Osteoblast (primary cell): ENCODE measurements around the gene NCKAP1. TPM values are rescaled to one million over a fixed set of nuclear protein-coding genes. Genes with fewer than 3 reads are reported as not detected.
"Not testable (repeated sequence)": the region's sequence is repeated elsewhere in the genome, so short reads cannot be mapped to it uniquely, and the experiment has no call there.

Source experiments
- DNase-seq: peaks from one replicate; pipeline ENCODE4 v3.0.0; 2011; ENCODE audit warnings: low spot score, mixed read lengths; ENCODE audit not compliant: insufficient read length; ENCODE audit errors: missing footprints
- H2AFZ ChIP-seq: 2 replicates; pipeline ENCODE4 v1.6.0; 2011; ENCODE audit warnings: mild to moderate bottlenecking, low read length
- H3K27ac ChIP-seq: 2 replicates; pipeline ENCODE4 v1.5.1; 2011; ENCODE audit warnings: mild to moderate bottlenecking, low read depth, low read length, moderate library complexity
- H3K27me3 ChIP-seq: 2 replicates; pipeline ENCODE4 v1.6.0; 2012; ENCODE audit warnings: mild to moderate bottlenecking, control low read depth, inconsistent platforms, low read length, moderate library complexity; ENCODE audit not compliant: insufficient read depth
- H3K36me3 ChIP-seq: 2 replicates; pipeline ENCODE4 v1.5.1; 2011; ENCODE audit warnings: mild to moderate bottlenecking, low read length, control low read depth, moderate library complexity; ENCODE audit not compliant: insufficient read depth
- H3K4me1 ChIP-seq: 2 replicates; pipeline ENCODE4 v1.5.1; 2011; ENCODE audit warnings: mild to moderate bottlenecking, low read length, control low read depth, moderate library complexity; ENCODE audit not compliant: insufficient read depth
- H3K4me2 ChIP-seq: 2 replicates; pipeline ENCODE4 v1.6.0; 2011; ENCODE audit warnings: mild to moderate bottlenecking, low read length; ENCODE audit not compliant: insufficient read depth
- H3K4me3 ChIP-seq: fragments of 200-600 bp; sonication (generic); 3 replicates; pipeline ENCODE4 v1.5.1; 2012; ENCODE audit warnings: mild to moderate bottlenecking, low read length, inconsistent platforms; ENCODE audit not compliant: insufficient read depth
- H3K79me2 ChIP-seq: 2 replicates; pipeline ENCODE4 v1.6.0; 2012; ENCODE audit warnings: mild to moderate bottlenecking, low read length, control low read depth, inconsistent platforms; ENCODE audit not compliant: insufficient read depth
- H3K9me3 ChIP-seq: 2 replicates; pipeline ENCODE4 v1.5.1; 2011; ENCODE audit warnings: low read depth, low read length, control low read depth
- H4K20me1 ChIP-seq: 2 replicates; pipeline ENCODE4 v1.6.0; 2012; ENCODE audit warnings: mild to moderate bottlenecking, low read length, control low read depth; ENCODE audit not compliant: insufficient read depth
- total RNA-seq: library from RNA; depleted of rRNA; stranded (reverse); fragments of >200 nt; gene quantifications from 2 replicates; pipeline ENCODE4 v1.2.3, GENCODE V29; 2012
- TF ChIP-seq, protein P1 (sequence below): IDR thresholded peaks from 2 replicates; pipeline ENCODE4 v1.5.1; 2011; ENCODE audit warnings: mild to moderate bottlenecking, low read depth, low read length, moderate library complexity; ENCODE audit errors: extremely low read depth

The NCKAP1 gene
- total RNA-seq, 1 donor = 209 TPM

DNA sequence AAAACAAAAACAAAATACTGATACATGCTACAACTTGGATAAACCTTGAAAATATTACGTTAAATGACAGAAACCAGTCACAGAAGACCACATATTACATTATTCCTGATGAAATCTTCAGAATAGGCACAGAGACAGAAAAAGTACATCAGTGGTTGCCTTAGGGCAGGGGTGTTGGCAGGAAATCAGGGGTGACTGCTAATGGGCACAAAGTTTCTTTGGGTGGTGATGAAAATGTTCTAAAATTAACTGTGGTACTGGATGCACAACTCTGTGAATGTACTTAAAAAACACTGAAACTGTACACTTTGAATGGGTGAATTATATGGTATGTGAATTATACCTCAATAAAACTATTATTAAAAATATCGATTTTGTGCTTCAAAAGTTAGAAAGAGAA, 16.6 kb downstream of the NCKAP1 start:
- Histone ChIP-seq H4K20me1 (peaks cover 46% of the 10 kb centered on the region), H3K4me2 (no peak overlapping the region), H3K36me3 (peaks cover 13% of the 10 kb centered on the region), H3K4me3 (no peak overlapping the region), H3K27ac (no peak overlapping the region), H3K9me3 (no peaks in the 10 kb centered on the region), H3K27me3 (no peaks in the 10 kb centered on the region), H3K79me2 (peaks cover 99% of the 10 kb centered on the region), H2AFZ (no peak overlapping the region), H3K4me1 (peaks cover 6% of the 10 kb centered on the region)
- TF ChIP-seq, protein P1, sequence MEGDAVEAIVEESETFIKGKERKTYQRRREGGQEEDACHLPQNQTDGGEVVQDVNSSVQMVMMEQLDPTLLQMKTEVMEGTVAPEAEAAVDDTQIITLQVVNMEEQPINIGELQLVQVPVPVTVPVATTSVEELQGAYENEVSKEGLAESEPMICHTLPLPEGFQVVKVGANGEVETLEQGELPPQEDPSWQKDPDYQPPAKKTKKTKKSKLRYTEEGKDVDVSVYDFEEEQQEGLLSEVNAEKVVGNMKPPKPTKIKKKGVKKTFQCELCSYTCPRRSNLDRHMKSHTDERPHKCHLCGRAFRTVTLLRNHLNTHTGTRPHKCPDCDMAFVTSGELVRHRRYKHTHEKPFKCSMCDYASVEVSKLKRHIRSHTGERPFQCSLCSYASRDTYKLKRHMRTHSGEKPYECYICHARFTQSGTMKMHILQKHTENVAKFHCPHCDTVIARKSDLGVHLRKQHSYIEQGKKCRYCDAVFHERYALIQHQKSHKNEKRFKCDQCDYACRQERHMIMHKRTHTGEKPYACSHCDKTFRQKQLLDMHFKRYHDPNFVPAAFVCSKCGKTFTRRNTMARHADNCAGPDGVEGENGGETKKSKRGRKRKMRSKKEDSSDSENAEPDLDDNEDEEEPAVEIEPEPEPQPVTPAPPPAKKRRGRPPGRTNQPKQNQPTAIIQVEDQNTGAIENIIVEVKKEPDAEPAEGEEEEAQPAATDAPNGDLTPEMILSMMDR = no peak
- DNase-seq = no peak

DNA sequence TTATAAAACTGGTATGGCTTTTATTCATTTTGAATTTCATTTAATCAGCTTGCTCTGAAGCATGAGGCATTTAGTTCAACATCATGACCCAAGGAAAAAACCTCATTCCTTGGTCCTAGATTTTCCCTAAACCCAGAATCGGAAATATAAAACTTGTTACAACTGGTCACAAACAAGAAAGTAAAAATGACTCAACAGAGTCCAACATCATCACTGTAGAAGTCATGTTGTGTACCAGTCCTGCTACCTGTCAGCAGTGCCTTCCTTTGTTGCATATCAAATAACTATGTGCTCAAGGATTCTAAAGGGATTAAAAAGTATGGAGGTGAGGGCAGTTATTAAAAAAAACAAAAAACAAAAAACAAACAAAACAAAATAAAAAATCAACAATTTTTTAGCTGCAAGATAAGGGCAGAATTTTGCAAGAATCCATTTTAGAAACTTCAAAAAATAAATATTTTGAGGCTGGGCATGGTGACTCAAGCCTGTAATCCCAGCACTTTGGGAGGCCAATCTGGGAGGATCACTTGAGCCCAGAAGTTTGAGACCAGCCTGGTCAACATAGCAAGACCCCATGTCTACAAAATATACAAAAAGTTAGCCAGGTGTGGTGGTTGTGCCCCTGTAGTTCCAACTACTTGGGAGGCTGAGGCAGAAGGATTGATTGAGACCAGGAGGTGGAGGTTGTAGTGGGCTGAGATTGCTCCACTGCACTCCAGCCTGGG, 18.4 kb downstream of the NCKAP1 start:
- H3K36me3 ChIP-seq = peaks cover 13% of the 10 kb centered on the region
- H2AFZ ChIP-seq = no peak overlapping the region
- no peaks in the 10 kb centered on the region for H3K27me3 ChIP-seq
- H3K79me2 ChIP-seq = peaks cover 99% of the 10 kb centered on the region
- H4K20me1 ChIP-seq = peaks cover 41% of the 10 kb centered on the region
- H3K9me3 ChIP-seq = no peaks in the 10 kb centered on the region
- peaks cover 3% of the 10 kb centered on the region for H3K4me1 ChIP-seq
- TF ChIP-seq, protein P1 = no peak
- H3K4me2 ChIP-seq = no peak overlapping the region
- DNase-seq = no peak
- no peak overlapping the region for H3K27ac ChIP-seq
- no peak overlapping the region for H3K4me3 ChIP-seq

DNA sequence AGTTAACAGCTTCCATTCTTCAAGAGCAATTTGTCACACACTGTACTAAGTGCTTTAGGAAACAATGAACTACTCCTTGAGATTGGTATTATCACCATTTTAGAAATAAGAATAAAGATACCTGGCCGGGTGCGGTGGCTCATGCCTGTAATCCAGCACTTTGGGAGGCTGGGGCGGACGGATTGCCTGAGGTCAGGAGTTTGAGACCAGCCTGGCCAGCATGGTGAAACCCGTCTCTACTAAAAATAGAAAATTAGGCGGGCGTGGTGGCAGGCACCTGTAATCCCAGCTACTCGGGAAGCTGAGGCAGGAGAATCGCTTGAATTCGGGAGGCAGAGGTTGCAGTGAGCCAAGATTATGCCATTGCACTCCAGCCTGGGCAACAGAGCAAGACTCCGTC, 20.4 kb downstream of the NCKAP1 start:
- H2AFZ ChIP-seq, DNase-seq, H3K4me1 ChIP-seq, H3K27me3 ChIP-seq, H3K4me2 ChIP-seq, H3K4me3 ChIP-seq, H3K27ac ChIP-seq, H3K9me3 ChIP-seq: not testable (repeated sequence)
- Histone ChIP-seq H4K20me1 (peaks cover 48% of the 10 kb centered on the region), H3K79me2 (peaks cover 99% of the 10 kb centered on the region), H3K36me3 (peaks cover 13% of the 10 kb centered on the region)

DNA sequence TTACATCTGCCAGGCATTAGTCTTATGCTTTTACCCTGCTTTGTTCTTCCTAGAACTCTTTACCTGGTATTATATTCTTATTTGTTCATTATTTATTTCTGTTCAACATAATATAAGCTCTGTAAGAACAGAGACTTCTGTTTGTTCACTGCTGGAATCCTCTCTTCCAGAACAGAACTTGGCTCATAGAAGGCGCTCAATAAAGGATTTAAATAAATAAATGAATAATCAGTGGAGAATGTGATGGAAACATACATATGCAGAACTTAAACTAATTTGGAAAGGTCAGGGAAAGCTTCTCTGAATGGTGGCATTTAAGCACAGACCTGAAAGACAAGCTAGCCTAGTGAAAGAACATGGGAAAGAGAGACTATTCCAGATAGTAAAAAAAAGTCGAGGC, 24.3 kb downstream of the NCKAP1 start:
- Histone ChIP-seq H3K27me3 (no peaks in the 10 kb centered on the region), H3K9me3 (no peaks in the 10 kb centered on the region), H3K27ac (no peak overlapping the region), H3K4me1 (no peaks in the 10 kb centered on the region), H4K20me1 (peaks cover 54% of the 10 kb centered on the region), H2AFZ (no peak overlapping the region), H3K79me2 (peaks cover 98% of the 10 kb centered on the region), H3K4me3 (no peak overlapping the region), H3K36me3 (no peaks in the 10 kb centered on the region), H3K4me2 (no peak overlapping the region)
- TF ChIP-seq, protein P1 = no peak
- no peak for DNase-seq
